WTC11 (cell line): Measurements from ENCODE around the gene PALM2AKAP2. TPM values are rescaled to one million over a fixed set of nuclear protein-coding genes. Genes with fewer than 3 reads are reported as not detected.

Source experiments
- AR ChIP-seq: fragments of 250-450 bp; sonication (Bioruptor Pico); IDR thresholded peaks from 2 replicates; pipeline ENCODE4 v1.9.0; 2021; ENCODE audit warnings: mild to moderate bottlenecking
- ATF1 ChIP-seq: sonication (generic); formaldehyde crosslinking; IDR thresholded peaks from 2 replicates; pipeline ENCODE4 v1.8.1; 2023; ENCODE audit warnings: mild to moderate bottlenecking, moderate library complexity, missing genetic modification reagents
- CREM ChIP-seq: sonication (generic); formaldehyde crosslinking; IDR thresholded peaks from 2 replicates; pipeline ENCODE4 v1.8.1; 2022; ENCODE audit warnings: mild to moderate bottlenecking, missing genetic modification reagents, moderate library complexity
- CTCF ChIP-seq: fragments of 200-600 bp; IDR thresholded peaks from 2 replicates; pipeline ENCODE4 v1.8.0; 2022; ENCODE audit warnings: antibody characterized with exemption
- EMX1 ChIP-seq: fragments of 250-450 bp; sonication (Bioruptor Pico); IDR thresholded peaks from 2 replicates; pipeline ENCODE4 v1.8.0; 2021; ENCODE audit warnings: mild to moderate bottlenecking
- ESRRA ChIP-seq: sonication (generic); formaldehyde crosslinking; IDR thresholded peaks from 2 replicates; pipeline ENCODE4 v1.8.1; 2022; ENCODE audit warnings: mild to moderate bottlenecking, missing genetic modification reagents, borderline replicate concordance
- ETV6 ChIP-seq: sonication (generic); formaldehyde crosslinking; IDR thresholded peaks from 2 replicates; pipeline ENCODE4 v1.8.1; 2022; ENCODE audit warnings: mild to moderate bottlenecking, missing genetic modification reagents
- FOXJ3 ChIP-seq: sonication (generic); formaldehyde crosslinking; IDR thresholded peaks from 2 replicates; pipeline ENCODE4 v1.9.0; 2021; ENCODE audit warnings: missing genetic modification reagents, mild to moderate bottlenecking, borderline replicate concordance
- HMGXB4 ChIP-seq: sonication (generic); formaldehyde crosslinking; IDR thresholded peaks from 2 replicates; pipeline ENCODE4 v1.8.1; 2023; ENCODE audit warnings: mild to moderate bottlenecking, moderate library complexity, missing genetic modification reagents
- MAX ChIP-seq: sonication (generic); formaldehyde crosslinking; IDR thresholded peaks from 2 replicates; pipeline ENCODE4 v1.8.0; 2022; ENCODE audit warnings: mild to moderate bottlenecking, missing genetic modification reagents
- NR2C2 ChIP-seq: sonication (generic); formaldehyde crosslinking; IDR thresholded peaks from 2 replicates; pipeline ENCODE4 v1.8.0; 2022; ENCODE audit warnings: mild to moderate bottlenecking, missing genetic modification reagents
- OVOL2 ChIP-seq: fragments of 250-450 bp; sonication (Bioruptor Pico); IDR thresholded peaks from 2 replicates; pipeline ENCODE4 v1.9.0; 2021; ENCODE audit warnings: mild to moderate bottlenecking, borderline replicate concordance
- RORB ChIP-seq: fragments of 250-450 bp; sonication (Bioruptor Pico); IDR thresholded peaks from 2 replicates; pipeline ENCODE4 v1.9.0; 2021; ENCODE audit warnings: mild to moderate bottlenecking
- SMAD4 ChIP-seq: sonication (generic); formaldehyde crosslinking; IDR thresholded peaks from 2 replicates; pipeline ENCODE4 v1.8.0; 2022; ENCODE audit warnings: mild to moderate bottlenecking, missing genetic modification reagents
- SOX15 ChIP-seq: fragments of 250-450 bp; sonication (Bioruptor Pico); IDR thresholded peaks from 2 replicates; pipeline ENCODE4 v1.9.0; 2021; ENCODE audit warnings: mild to moderate bottlenecking
- SP1 ChIP-seq: sonication (generic); formaldehyde crosslinking; conservative IDR thresholded peaks from 2 replicates; pipeline ENCODE4 v1.8.1; 2022; ENCODE audit warnings: missing genetic modification reagents
- ZNF425 ChIP-seq: fragments of 250-450 bp; sonication (Bioruptor Pico); conservative IDR thresholded peaks from 2 replicates; pipeline ENCODE4 v1.9.0; 2021; ENCODE audit warnings: mild to moderate bottlenecking
- total RNA-seq: library from RNA; stranded (reverse); gene quantifications from 3 replicates; pipeline ENCODE4 v1.2.3, GENCODE V29; 2021
- TF ChIP-seq, protein P1 (sequence below): fragments of 250-450 bp; sonication (Bioruptor Pico); IDR thresholded peaks from 2 replicates; pipeline ENCODE4 v1.9.0; 2021; ENCODE audit warnings: mild to moderate bottlenecking, borderline replicate concordance
- TF ChIP-seq, protein P2 (sequence below): sonication (generic); formaldehyde crosslinking; IDR thresholded peaks from 2 replicates; pipeline ENCODE4 v1.8.1; 2022; ENCODE audit warnings: missing genetic modification reagents, borderline replicate concordance
- TF ChIP-seq, protein P3 (sequence below): sonication (generic); formaldehyde crosslinking; IDR thresholded peaks from 2 replicates; pipeline ENCODE4 v1.8.0; 2022; ENCODE audit warnings: mild to moderate bottlenecking, missing genetic modification reagents
- TF ChIP-seq, protein P4 (sequence below): fragments of 250-450 bp; sonication (Bioruptor Pico); IDR thresholded peaks from 2 replicates; pipeline ENCODE4 v1.9.0; 2021; ENCODE audit warnings: moderate library complexity, mild to moderate bottlenecking, inconsistent platforms, borderline replicate concordance

Gene PALM2AKAP2
- total RNA-seq, 1 experiment from 2014 or later = 7.0 TPM

GRCh38 chr9:109779711-109780452 lies at the start of gene PALM2AKAP2 (continued):
- no peak for TF ChIP-seq CTCF
- peak; percentile 79 for TF ChIP-seq SP1 (CRISPR knock-in tag)
- TF ChIP-seq SMAD4 (CRISPR knock-in tag) = no peak
- TF ChIP-seq SOX15 (CRISPR knock-in tag) = no peak
- TF ChIP-seq MAX (CRISPR knock-in tag) = peak; percentile 91; the same call in 1 of the 2 replicates
- TF ChIP-seq HMGXB4 (CRISPR knock-in tag) = peak; percentile 95
- TF ChIP-seq, protein P1, sequence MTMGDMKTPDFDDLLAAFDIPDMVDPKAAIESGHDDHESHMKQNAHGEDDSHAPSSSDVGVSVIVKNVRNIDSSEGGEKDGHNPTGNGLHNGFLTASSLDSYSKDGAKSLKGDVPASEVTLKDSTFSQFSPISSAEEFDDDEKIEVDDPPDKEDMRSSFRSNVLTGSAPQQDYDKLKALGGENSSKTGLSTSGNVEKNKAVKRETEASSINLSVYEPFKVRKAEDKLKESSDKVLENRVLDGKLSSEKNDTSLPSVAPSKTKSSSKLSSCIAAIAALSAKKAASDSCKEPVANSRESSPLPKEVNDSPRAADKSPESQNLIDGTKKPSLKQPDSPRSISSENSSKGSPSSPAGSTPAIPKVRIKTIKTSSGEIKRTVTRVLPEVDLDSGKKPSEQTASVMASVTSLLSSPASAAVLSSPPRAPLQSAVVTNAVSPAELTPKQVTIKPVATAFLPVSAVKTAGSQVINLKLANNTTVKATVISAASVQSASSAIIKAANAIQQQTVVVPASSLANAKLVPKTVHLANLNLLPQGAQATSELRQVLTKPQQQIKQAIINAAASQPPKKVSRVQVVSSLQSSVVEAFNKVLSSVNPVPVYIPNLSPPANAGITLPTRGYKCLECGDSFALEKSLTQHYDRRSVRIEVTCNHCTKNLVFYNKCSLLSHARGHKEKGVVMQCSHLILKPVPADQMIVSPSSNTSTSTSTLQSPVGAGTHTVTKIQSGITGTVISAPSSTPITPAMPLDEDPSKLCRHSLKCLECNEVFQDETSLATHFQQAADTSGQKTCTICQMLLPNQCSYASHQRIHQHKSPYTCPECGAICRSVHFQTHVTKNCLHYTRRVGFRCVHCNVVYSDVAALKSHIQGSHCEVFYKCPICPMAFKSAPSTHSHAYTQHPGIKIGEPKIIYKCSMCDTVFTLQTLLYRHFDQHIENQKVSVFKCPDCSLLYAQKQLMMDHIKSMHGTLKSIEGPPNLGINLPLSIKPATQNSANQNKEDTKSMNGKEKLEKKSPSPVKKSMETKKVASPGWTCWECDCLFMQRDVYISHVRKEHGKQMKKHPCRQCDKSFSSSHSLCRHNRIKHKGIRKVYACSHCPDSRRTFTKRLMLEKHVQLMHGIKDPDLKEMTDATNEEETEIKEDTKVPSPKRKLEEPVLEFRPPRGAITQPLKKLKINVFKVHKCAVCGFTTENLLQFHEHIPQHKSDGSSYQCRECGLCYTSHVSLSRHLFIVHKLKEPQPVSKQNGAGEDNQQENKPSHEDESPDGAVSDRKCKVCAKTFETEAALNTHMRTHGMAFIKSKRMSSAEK (CRISPR knock-in tag) = 0 out of 2 replicates have a peak, but pooled peaks have one; percentile 61
- peak; percentile 71; the same call in 1 of the 2 replicates for TF ChIP-seq CREM
- TF ChIP-seq ETV6 (CRISPR knock-in tag) = peak; percentile 62; the same call in 1 of the 2 replicates
- TF ChIP-seq NR2C2 (CRISPR knock-in tag) = no peak
- no peak for TF ChIP-seq FOXJ3 (CRISPR knock-in tag)
- TF ChIP-seq ZNF425 (CRISPR knock-in tag) = no peak
- no peak for TF ChIP-seq AR (CRISPR knock-in tag)
- TF ChIP-seq, protein P2, sequence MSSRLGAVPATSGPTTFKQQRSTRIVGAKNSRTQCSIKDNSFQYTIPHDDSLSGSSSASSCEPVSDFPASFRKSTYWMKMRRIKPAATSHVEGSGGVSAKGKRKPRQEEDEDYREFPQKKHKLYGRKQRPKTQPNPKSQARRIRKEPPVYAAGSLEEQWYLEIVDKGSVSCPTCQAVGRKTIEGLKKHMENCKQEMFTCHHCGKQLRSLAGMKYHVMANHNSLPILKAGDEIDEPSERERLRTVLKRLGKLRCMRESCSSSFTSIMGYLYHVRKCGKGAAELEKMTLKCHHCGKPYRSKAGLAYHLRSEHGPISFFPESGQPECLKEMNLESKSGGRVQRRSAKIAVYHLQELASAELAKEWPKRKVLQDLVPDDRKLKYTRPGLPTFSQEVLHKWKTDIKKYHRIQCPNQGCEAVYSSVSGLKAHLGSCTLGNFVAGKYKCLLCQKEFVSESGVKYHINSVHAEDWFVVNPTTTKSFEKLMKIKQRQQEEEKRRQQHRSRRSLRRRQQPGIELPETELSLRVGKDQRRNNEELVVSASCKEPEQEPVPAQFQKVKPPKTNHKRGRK (CRISPR knock-in tag) = no peak
- TF ChIP-seq ESRRA (CRISPR knock-in tag) = peak; percentile 55; the same call in 1 of the 2 replicates
- TF ChIP-seq RORB (CRISPR knock-in tag) = no peak
- no peak for TF ChIP-seq OVOL2
- no peak for TF ChIP-seq ATF1 (CRISPR knock-in tag)
- no peak for TF ChIP-seq EMX1
- TF ChIP-seq, protein P3, sequence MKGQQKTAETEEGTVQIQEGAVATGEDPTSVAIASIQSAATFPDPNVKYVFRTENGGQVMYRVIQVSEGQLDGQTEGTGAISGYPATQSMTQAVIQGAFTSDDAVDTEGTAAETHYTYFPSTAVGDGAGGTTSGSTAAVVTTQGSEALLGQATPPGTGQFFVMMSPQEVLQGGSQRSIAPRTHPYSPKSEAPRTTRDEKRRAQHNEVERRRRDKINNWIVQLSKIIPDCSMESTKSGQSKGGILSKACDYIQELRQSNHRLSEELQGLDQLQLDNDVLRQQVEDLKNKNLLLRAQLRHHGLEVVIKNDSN (CRISPR knock-in tag) = no peak; the same call in 1 of the 2 replicates
- TF ChIP-seq, protein P4, sequence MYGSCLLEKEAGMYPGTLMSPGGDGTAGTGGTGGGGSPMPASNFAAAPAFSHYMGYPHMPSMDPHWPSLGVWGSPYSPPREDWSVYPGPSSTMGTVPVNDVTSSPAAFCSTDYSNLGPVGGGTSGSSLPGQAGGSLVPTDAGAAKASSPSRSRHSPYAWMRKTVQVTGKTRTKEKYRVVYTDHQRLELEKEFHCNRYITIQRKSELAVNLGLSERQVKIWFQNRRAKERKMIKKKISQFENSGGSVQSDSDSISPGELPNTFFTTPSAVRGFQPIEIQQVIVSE (CRISPR knock-in tag) = no peak
